GM19023 (cell line): ENCODE measurements around the gene OBP2A.
"Not testable (repeated sequence)": the region's sequence is repeated elsewhere in the genome, so short reads cannot be mapped to it uniquely, and the experiment has no call there.

Source experiments
- ATAC-seq: cut with Tn5 transposase; IDR thresholded peaks from one replicate; pipeline ENCODE4 v1.9.1; 2021; ENCODE audit warnings: mild to moderate bottlenecking, moderate library complexity; ENCODE audit not compliant: unreplicated experiment

OBP2A gene

DNA sequence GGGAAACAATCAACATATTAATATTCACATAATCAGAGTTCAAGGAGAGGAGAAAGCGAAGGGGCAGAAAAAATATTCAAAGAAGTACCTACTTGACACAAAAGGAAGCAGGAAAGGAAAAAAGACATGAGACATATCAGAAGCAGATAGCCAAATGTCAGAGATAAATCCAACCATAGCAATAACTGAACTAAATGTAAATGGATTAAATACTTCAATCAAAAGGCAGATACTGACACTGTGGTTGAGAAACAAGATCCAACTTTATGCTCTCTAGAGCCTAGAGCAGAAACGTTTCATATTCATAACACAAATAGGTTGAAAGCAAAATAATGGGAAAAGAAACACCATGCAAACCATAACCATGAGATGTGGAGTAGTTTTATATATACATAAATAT, 36.5 kb upstream of the OBP2A start:
- no peak for ATAC-seq

DNA sequence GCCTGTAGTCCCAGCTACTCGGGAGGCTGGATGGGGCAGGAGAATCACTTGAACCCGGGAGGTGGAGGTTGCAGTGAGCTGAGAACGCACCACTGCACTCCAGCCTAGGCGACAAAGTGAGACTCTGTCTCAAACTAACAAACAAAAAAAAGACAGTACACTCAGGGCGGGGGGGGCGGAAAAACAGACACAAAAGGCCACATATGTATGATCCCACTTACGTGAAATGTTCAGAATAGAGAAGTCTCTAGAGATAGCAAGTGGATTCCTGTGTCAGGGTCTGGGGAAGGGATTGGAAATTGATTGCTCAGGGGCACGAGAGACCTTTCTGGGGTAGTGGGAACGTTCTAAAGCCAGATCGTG, 33.7 kb upstream of the OBP2A start:
- ATAC-seq: no peak

DNA sequence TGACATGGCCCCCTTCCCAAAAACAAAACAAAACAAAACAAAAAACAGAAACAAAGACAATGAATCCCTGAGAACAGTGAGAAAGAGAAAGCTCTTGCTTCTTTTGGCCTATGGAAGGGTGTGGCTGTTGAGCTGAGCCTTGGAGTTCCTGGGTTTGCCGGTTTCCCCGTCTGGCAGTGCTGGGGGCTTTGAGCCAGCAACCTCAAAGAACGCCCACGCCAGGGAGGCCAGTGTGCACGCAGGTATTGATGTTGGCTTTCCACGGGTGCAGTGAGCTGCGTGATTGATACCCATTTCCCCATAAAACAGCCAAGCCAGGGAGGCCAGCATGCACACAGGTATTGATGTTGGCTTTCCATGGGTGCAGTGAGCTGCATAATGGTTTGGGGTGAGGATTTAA, 33.0 kb upstream of the OBP2A start:
- ATAC-seq: no peak

DNA sequence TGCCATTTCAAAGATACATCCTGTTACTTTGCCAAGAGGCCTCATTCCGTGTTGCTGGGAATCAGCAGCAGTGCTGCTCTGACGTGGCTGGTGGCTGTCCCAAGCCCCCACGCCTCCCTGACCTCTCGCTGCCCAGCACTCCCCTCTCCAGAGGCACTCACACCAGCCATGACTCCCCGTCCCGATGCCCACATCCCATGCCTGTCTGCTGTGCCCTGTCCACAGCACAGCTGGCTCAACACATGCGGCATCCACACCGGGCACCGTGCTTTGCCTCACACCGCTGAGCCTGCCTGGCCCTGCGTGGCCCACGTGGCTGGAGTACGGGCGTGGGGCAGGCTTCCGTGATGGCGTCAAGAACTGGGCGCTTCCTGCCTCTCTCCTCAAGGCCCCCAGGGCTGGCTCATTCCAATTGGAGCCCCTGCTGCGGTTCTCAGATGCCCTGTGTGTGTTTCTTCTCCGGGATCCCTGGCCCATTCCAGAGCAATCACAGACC, 32.5 kb upstream of the OBP2A start:
- ATAC-seq: no peak

DNA sequence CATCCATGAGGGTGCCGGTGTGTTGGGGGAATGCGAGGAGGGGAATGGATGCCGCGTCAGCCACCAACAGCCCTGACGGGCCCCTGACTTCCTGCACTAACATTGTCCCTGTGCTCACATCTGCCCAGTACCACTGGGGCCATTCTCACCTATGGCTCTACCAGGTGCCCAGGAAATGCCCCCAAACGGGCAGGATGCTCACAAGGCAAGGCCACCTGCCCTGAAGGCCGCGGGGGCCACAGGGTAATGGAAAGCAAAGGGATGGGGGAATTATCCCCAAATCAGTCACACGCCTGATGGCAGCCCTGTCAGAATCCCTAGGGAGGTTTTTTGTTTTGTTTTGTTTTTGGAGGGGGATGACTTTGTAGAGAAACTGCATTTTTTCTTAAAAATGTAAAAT, 32.0 kb upstream of the OBP2A start:
- not testable (repeated sequence) for ATAC-seq

DNA sequence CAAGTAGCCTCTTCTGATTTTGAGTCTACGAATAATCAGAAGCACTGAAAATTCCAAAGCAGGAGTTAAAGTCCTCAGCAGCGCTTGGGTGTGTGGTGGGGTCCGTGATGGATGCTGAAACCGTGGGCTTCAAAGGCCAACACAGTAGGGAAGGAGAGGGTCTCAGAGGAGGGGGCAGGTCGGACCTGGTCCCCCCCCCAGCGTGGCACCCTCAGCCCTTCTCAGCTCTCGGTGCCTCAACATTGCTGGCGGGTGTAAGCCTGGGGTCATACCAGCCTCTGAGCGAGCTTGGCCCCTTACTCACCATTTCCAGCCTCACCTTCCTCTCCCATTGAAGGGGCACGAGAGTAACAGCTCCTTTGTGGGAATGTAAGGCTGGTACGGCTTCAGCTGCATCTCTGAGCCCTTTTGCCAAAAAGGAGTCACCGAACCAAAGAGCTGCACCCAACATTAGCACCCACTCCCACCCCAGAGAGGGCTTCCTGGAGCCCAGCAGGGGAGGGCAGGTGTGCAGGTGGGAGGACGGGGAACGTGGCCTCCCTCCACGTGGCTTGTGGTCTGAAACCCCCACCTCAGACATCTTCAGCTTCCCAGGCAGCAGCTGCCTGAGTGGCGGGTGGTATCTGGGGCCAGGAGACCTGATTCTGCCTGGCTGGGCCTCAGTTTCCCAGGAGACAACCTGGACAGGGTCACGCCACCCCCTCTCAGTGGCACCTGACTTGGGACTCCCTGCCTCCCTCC, 31.4 kb upstream of the OBP2A start:
- no peak for ATAC-seq

DNA sequence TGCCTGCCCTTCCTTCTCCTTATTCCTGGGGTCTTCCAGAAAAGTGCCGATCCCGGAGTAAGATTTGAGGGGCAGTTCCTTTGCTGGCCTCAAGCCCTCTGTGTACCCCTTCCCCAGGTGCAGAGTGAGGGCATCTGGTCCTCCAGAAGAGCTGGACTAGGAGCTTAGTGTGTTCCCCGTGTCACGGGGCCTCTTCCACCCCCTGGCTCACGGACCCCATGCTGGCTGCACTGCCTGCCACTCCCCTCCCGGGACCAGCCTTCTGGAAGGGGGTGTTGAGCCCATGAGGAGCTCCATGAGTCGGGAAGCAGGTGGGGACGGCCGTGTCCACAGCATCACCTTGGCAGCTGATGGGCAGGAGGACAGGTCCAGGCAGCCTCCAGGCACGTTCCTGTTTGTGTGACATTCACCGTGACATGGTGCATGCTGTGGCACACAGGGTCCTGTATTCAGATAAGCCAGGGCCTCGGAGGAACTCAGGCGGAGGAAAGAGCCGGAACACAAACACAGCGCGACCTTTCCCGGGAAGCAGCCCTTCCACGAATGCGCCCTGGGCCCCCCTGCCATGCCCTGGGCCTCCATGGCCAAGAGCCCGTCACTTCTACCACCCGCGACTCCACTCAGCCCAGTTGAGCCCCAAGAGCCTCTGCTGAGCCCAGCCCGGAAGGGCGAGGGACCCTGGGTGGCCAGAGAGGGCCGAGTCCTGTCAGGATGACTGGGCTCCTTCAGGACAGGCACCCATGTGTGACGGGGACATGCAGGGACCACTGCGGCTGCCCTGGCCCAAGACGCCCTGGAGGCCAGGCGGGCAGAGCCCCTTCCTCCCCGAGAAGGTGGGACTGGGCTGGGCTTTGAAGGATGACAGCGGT, 30.6 kb upstream of the OBP2A start:
- ATAC-seq: no peak

DNA sequence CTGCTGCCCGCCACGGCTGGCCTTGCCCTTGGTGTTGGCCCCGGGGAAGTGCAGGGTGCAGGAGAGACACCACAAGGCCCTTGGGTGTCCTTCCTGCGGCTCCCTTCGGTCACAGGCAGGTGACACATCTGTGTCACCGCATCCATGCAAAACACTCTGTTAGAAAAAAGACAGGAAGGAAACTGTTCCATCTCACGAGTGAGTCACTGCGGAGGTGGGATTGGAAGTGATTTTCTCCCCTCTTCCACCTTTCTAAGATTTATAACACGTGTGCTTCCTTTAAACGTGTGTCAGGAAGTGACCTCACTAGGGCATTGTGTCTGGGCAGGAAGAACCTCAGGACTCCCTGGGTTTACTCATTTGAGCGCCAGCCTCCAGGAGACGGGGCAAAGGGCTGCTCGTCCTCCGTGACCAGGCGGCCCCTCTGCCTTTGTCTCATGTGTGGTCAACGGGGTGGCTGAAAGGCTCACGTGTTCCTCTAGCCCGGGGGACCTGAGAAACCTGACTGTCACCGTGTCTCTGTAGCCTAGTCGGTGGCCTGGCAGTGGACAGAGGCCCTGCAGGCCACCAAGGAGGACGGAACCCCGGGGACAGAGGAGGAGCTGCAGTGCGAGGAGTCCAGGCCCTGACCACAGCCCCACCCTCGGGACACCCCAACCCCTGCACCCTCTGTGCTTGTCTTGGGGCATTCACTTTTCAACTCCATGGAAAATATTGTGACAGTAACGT, 29.6 kb upstream of the OBP2A start:
- no peak for ATAC-seq

DNA sequence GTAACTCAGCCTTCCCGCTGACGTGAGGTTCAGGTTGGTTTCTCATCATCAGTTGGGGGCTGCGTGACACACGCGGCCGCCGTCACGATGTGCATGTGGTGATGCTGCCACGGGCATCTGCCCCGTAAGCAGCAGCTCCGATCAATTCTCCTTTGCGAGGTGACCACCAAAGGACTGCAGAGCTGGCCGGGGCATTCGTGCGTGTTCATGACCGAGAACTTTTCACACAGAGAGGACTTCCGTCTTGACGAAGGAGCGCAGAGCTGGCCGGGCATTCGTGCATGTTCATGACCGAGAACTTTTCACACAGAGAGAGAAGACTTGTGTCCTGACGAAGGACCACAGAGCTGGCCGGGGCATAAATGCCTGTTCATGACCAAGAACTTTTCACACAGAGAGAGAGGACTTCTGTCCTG, 28.5 kb upstream of the OBP2A start:
- no peak for ATAC-seq

DNA sequence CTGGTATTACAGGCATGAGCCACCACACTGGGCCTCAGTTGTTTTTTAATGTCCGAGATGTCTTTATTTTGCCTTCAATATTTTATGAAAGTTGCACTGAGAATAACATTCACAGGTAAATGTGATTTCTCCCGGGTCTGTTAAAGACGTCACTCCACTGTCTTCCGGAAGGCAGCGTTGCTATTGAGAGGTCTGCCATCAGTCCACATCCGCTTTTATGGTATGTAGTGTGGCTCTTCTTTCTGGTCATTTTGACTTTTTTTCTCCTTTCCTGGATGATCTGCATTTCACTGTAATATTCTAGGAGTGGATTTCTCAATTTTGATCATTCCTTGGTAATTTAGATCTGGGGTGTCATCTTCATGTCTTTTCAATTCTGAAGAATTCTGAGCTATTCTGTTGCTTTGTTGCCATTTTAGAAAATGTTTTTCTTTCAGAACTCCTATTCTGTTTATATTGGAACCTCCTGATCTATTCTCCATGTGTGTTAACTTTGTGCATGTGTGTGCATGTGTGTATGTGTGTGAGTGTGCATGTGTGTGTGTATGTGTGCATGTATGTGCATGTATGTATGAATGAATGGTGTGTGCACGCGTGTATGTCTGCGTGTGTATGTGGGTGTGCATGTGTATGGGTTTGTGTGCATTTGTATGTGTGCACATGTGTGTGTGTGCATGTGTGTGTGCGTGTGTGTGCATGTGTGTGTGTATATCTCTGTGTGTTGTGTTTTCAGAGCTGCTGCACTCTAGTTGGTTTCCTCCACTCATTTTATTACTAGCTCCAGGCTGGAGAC, 26.6 kb upstream of the OBP2A start:
- ATAC-seq: no peak

DNA sequence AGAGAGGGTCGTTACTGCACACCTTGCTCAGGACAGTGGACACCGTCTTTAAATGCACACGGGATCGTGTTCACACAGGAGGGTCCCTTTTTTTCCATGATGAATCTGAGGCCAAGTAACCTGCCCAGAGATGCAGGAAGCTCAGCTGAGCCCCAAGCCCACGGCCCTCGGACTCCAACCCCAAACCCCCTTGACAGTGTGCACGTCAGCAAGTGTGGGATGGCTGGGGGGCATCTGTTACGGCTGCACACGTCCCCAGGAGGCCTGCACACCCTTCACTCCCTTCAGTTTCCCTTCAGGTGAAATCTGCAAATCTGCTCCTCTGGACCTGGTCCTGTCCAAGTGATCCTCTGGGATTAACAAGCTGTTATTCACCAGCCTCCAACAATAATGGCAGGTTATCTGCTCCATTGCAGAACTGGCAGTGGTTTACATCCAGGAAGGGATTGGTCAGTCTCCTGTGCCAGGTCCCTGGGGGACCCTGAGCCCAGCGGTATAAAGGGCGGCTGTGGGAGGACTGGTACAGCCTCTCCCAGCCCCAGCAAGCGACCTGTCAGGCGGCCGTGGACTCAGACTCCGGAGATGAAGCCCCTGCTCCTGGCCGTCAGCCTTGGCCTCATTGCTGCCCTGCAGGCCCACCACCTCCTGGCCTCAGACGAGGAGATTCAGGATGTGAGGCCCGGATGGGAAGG, 24.9 kb upstream of the OBP2A start, which contains the start of gene LCN1:
Gene LCN1, plus strand, starts transcription at position 525 of the 692 bp plus-strand sequence. Its CDS starts 58 bp downstream, at position 583.
- no peak for ATAC-seq

DNA sequence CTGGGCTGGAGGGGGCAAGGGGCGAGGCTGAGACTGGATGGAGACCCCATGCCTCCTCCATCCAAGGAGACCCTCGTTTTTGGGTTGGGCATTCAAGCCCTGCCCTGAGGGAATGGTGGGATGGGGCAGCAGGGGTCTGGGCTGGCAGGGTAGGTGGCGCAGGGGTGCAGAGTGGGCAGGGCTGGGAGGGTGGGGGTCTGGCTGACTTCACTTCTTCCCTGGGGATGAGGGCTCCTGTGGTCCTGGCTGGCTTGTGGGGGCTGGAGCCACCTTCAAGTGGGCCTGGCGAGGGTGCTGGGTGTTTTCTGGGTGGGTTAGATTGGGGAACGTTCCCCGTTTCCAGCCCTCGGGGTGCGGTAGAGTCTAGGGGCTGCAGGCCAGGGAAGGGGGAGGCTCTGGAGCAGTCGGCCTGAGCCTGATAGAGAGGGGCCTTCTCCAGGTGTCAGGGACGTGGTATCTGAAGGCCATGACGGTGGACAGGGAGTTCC, 24.3 kb upstream of the OBP2A start:
- ATAC-seq: no peak

DNA sequence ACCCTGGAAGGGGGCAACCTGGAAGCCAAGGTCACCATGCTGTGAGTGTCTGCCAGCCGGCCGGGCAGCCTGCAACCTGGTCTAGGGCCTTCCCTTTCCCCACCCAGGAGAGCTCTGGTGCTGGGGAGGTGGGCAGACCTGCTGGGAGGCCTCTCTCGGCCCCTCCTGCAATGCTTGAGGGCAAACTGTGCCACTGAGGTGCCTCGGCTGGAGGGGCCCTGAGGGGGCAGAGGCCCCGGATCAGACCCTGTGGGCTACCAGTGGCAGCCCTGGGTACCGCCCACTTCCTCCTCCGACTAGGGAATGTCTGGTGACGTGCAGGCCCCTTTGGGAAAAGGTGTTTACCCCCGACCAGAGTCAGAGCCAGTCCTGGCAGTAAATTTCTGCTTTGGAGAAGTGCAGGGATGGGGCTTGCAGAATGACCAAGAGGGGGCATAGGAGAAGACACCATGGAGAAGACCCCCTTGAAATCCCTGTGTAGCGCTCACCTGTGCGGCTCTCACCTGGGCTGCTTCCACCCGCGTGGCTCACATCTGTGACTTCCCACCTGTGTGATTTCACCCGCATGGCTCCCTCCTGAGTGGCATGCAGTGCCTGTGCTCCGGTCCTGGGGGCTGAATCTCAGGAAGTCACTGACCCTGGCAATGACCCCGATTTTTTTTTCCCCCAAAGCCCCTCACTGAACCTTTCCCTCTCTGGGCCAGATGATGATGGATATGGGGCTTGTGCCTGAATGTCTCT, 23.6 kb upstream of the OBP2A start:
- ATAC-seq: no peak

DNA sequence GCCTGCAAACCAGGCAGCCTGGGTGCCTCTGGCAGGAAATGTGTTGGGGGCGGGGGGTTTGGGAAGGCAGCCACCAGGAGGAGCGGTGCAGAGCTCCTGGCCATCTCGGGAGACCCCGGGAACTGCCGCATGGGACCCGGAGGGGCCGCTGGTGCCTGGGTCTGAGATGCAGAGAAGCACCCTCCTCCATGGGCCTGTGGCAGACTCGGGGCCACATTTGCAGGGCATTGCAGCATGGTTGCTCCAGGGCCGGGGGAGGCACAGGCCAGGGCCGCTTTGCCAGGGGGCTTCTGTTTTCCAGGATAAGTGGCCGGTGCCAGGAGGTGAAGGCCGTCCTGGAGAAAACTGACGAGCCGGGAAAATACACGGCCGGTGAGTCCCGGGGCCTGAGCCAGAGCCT, 23.0 kb upstream of the OBP2A start:
- ATAC-seq: no peak

DNA sequence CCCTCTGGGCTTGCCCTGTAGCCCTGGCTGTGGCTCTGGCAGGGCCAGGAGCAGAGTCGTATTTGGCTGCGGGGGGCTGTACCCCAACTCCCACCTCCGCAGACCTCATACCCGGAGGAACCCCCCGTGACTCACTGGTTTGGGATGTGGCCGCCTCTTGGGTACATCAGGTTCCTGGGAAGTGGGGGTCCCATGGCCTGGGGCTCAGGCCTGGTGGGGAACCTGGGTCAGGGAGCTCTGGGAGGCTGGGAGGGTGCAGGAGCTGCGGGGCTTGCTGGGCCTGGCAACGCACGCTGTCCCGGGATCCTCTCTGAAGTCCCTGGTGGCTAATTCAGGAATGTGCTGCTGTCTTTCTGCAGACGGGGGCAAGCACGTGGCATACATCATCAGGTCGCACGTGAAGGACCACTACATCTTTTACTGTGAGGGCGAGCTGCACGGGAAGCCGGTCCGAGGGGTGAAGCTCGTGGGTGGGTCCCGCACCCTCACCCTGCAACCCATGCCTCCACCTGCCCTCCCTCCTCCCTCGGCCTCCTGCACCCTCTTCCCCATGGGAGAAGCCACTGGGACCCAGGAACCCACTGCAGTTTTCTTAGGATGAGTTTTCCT, 22.3 kb upstream of the OBP2A start:
- no peak for ATAC-seq

DNA sequence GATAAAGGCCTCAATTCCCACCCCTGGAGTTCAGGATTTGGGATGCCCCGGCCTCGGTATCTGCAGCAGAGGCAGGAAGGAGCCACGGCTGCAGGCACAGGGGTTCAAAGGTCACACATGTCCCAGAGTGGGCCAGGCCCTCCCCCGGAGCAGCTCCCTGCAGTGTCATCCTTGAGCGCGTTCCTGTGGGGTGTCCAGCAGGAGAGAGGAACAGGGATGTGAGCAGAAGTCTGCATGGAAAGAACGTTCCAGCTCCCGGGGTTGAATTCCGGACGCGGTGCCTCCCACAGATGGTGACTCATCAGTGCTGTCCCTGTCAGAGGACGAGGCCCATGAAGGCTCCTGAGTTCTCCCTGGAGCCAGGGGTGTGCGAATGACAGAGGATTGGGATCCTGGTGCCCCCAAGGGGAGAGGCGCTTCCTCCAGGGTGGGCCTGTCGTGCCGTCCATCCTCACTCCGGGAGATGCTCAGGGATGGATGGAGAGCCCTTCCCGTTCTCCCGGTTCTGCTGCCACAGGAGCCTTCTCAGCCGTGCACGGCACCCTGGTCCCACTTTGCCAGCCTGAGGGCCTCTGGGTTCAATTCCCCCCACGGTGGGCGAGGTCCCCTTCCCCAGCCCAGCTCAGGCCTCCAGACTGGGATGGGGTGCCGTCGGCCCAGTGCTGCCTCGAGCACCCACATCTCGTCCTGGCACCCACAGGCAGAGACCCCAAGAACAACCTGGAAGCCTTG, 21.6 kb upstream of the OBP2A start:
- no peak for ATAC-seq

DNA sequence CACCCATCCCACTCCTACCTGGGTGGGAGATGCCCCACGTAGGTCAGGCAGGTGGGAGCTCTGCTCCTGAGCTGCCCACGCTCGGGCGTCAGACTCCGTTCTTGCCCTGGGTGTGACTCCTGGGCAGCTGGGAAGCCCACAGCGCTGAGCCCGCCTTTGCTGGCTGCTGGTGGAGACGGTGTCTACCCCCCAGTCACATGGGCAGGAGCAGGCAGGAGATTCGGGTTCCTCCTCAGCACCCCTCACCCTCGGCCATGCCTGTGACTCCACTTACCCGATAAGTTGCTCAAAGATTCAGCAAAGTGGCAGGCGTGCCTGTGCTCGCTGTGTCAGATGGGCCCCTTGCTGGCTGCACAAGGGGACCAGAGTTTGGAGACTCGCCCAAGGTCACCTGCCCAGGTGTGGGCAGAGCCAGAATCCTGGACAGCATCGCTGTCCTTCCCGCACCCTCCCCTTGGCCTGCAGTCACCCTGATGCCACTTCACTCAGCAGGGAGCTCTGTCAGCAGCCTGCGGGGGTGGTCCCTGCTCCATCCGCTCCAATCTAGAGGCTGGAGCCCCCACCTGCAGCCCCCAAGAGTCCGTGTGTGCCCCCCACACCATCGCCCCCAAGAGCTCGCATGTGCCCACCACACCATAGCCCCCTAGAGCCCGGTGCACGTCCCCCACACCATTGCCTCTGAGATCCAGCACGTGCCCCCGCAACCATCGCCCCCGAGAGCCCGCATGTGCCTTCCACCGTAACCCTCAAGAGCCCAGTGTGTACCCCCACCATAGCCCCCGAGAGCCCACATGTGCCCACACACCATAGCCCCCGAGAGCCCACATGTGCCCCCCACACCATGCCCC, 20.5 kb upstream of the OBP2A start:
- no peak for ATAC-seq
